Uterine smooth muscle cell (primary cell): ENCODE results near the gene SPDYE18. TPM values are rescaled to one million over a fixed set of nuclear protein-coding genes. Genes with fewer than 3 reads are reported as not detected.

Source experiments
- total RNA-seq: library from RNA; depleted of rRNA; stranded (reverse); fragments of >200 nt; gene quantifications from 2 replicates; pipeline ENCODE4 v1.2.3, GENCODE V29; 2014

The SPDYE18 gene
- not detected in 2 replicates for total RNA-seq

GRCh38 chr7:77062557-77062956 lies at the start of gene SPDYE18:
TSS of gene SPDYE18 (minus strand) at chr7:77062558. CDS start at chr7:77060512, 2,046 bp downstream.

GRCh38 chr7:77032261-77032660 lies 30.1 kb downstream of the SPDYE18 start, which contains the start of gene SPDYE17:
TSS of gene SPDYE17 (minus strand) at chr7:77032361. CDS start at chr7:77030570, 1,791 bp downstream.

Other genes with a start within 250 kb of the SPDYE18 start
- gene SPDYE17, start 30.2 kb downstream of the SPDYE18 start, total RNA-seq: not detected in 2 replicates
- gene CCDC146, start 60.1 kb upstream of the SPDYE18 start, total RNA-seq: 0.87 and 1.1 TPM in 2 replicates
- under 0.01 and 0.22 TPM in 2 replicates for gene FGL2, start 137.3 kb upstream of the SPDYE18 start, total RNA-seq